ENCODE data around the gene DNHD1. TPM values are rescaled to one million over a fixed set of nuclear protein-coding genes. Genes with fewer than 3 reads are reported as not detected.

Gene DNHD1
- total and polyA plus RNA-seq, 2 experiments from 2014 or later, result 7.3 to 7.9 TPM

DNA sequence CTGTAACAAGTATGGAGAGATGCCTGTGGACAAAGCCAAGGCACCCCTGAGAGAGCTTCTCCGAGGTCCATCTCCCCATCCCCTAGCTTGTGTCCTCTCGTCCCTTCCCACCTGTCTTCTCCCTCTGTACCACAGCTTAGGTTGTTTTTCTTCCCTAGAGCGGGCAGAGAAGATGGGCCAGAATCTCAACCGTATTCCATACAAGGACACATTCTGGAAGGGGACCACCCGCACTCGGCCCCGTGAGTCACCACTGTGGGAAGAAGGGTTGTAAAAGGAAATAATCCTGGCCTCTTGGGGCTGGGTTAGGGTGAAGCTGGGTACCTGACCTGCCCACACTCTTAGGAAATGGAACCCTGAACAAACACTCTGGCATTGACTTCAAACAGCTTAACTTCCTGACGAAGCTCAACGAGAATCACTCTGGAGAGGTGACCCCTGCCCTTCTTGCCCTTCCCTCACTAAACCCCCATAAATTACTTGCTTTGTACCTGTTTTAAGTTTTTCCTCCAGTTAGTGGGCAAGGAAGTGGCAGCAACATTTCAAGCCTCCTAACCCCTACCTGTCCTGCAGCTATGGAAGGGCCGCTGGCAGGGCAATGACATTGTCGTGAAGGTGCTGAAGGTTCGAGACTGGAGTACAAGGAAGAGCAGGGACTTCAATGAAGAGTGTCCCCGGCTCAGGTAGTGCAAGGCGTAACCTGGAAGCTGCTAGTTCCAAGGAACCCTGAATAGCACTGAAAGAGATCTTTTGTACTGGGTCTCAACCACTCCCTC, 111.8 kb downstream of the DNHD1 start:
- no peak overlapping the region for H3K27ac ChIP-seq
- no peaks in the 10 kb centered on the region for H3K9me2 ChIP-seq (replicated peaks; ENCODE audit: insufficient read depth)
- H4K20me1 ChIP-seq (ENCODE audit: insufficient read depth, poor library complexity, severe bottlenecking), result no peaks in the 10 kb centered on the region
- H3K4me2 ChIP-seq, result no peak overlapping the region
- no peak for TF ChIP-seq EZH2phosphoT487 (IDR thresholded peaks at IDR 0.05; ENCODE audit: low read depth, severe bottlenecking, unreplicated experiment)
- TF ChIP-seq, protein P1, sequence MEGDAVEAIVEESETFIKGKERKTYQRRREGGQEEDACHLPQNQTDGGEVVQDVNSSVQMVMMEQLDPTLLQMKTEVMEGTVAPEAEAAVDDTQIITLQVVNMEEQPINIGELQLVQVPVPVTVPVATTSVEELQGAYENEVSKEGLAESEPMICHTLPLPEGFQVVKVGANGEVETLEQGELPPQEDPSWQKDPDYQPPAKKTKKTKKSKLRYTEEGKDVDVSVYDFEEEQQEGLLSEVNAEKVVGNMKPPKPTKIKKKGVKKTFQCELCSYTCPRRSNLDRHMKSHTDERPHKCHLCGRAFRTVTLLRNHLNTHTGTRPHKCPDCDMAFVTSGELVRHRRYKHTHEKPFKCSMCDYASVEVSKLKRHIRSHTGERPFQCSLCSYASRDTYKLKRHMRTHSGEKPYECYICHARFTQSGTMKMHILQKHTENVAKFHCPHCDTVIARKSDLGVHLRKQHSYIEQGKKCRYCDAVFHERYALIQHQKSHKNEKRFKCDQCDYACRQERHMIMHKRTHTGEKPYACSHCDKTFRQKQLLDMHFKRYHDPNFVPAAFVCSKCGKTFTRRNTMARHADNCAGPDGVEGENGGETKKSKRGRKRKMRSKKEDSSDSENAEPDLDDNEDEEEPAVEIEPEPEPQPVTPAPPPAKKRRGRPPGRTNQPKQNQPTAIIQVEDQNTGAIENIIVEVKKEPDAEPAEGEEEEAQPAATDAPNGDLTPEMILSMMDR (IDR thresholded peaks at IDR 0.05; ENCODE audit: poor library complexity), result no peak
- TF ChIP-seq EZH2 (IDR thresholded peaks at IDR 0.05; ENCODE audit: borderline replicate concordance), result no peak
- peaks cover 32% of the 10 kb centered on the region for H3K4me1 ChIP-seq (ENCODE audit: insufficient read depth)
- H3K27me3 ChIP-seq, result no peaks in the 10 kb centered on the region
- peaks cover 59% of the 10 kb centered on the region for H3K79me2 ChIP-seq
- no peaks in the 10 kb centered on the region for H3K36me3 ChIP-seq (replicated peaks; ENCODE audit: insufficient read depth, low read depth)
- no peak overlapping the region for H2AFZ ChIP-seq
- H3K4me3 ChIP-seq, result no peak overlapping the region
- no peak for DNase-seq (ENCODE audit: low spot score)
- 93% methylated on average over 14 of the region's 14 CpGs for WGBS (ENCODE audit: low lambda C conversion rate, missing lambda C conversion rate)
- no peaks in the 10 kb centered on the region for H3K9me3 ChIP-seq (ENCODE audit: low read depth)

DNA sequence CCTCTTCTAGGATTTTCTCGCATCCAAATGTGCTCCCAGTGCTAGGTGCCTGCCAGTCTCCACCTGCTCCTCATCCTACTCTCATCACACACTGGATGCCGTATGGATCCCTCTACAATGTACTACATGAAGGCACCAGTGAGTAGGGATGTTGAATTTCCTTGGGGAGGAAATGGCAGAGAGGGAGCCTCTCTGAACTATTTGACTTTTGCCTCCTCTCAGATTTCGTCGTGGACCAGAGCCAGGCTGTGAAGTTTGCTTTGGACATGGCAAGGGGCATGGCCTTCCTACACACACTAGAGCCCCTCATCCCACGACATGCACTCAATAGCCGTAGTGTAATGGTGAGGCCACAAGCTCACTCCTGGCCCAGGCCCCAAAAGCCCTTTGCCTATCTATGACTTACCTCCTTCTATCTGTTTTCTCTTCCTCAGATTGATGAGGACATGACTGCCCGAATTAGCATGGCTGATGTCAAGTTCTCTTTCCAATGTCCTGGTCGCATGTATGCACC, 112.5 kb downstream of the DNHD1 start:
- no peak for DNase-seq (ENCODE audit: low spot score)
- H3K4me3 ChIP-seq, result no peak overlapping the region
- H4K20me1 ChIP-seq (ENCODE audit: insufficient read depth, poor library complexity, severe bottlenecking), result no peaks in the 10 kb centered on the region
- no peaks in the 10 kb centered on the region for H3K36me3 ChIP-seq (replicated peaks; ENCODE audit: insufficient read depth, low read depth)
- H3K9me3 ChIP-seq (ENCODE audit: low read depth), result no peaks in the 10 kb centered on the region
- no peaks in the 10 kb centered on the region for H3K27me3 ChIP-seq
- TF ChIP-seq EZH2phosphoT487 (IDR thresholded peaks at IDR 0.05; ENCODE audit: low read depth, severe bottlenecking, unreplicated experiment), result no peak
- no peak for TF ChIP-seq EZH2 (IDR thresholded peaks at IDR 0.05; ENCODE audit: borderline replicate concordance)
- H3K79me2 ChIP-seq, result peaks cover 57% of the 10 kb centered on the region
- no peak overlapping the region for H2AFZ ChIP-seq
- H3K27ac ChIP-seq, result no peak overlapping the region
- no peaks in the 10 kb centered on the region for H3K9me2 ChIP-seq (replicated peaks; ENCODE audit: insufficient read depth)
- H3K4me2 ChIP-seq, result no peak overlapping the region
- WGBS (ENCODE audit: low lambda C conversion rate, missing lambda C conversion rate), result 97% methylated on average over 8 of the region's 8 CpGs
- H3K4me1 ChIP-seq (ENCODE audit: insufficient read depth), result peaks cover 32% of the 10 kb centered on the region

DNA sequence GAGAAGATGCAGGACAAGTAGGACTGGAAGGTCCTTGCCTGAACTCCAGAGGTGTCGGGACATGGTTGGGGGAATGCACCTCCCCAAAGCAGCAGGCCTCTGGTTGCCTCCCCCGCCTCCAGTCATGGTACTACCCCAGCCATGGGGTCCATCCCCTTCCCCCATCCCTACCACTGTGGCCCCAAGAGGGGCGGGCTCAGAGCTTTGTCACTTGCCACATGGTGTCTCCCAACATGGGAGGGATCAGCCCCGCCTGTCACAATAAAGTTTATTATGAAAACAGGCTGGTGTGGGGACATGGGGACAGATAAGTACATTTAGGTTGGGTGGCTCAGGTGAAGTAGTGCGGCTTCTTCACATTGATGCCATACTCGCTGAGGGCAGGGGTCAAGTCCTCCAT, 113.5 kb downstream of the DNHD1 start:
- H3K4me1 ChIP-seq (ENCODE audit: insufficient read depth), result peaks cover 26% of the 10 kb centered on the region
- no peaks in the 10 kb centered on the region for H3K9me3 ChIP-seq (ENCODE audit: low read depth)

More for the DNA sequence above, 113.5 kb downstream of the DNHD1 start:
- DNase-seq (ENCODE audit: low spot score), result no peak
- H3K9me2 ChIP-seq (replicated peaks; ENCODE audit: insufficient read depth), result no peaks in the 10 kb centered on the region
- H3K27me3 ChIP-seq, result no peaks in the 10 kb centered on the region
- H3K36me3 ChIP-seq (replicated peaks; ENCODE audit: insufficient read depth, low read depth), result no peaks in the 10 kb centered on the region
- no peak for TF ChIP-seq EZH2phosphoT487 (IDR thresholded peaks at IDR 0.05; ENCODE audit: low read depth, severe bottlenecking, unreplicated experiment)
- TF ChIP-seq, protein P1 (IDR thresholded peaks at IDR 0.05; ENCODE audit: poor library complexity), result no peak
- TF ChIP-seq EZH2 (IDR thresholded peaks at IDR 0.05; ENCODE audit: borderline replicate concordance), result no peak
- 97% methylated on average over 4 of the region's 6 CpGs for WGBS (ENCODE audit: low lambda C conversion rate, missing lambda C conversion rate)
- H3K27ac ChIP-seq, result peak overlapping the region; percentile 92
- H3K4me3 ChIP-seq, result no peak overlapping the region
- peaks cover 47% of the 10 kb centered on the region for H3K79me2 ChIP-seq
- no peak overlapping the region for H2AFZ ChIP-seq
- peak overlapping the region; percentile 93 for H3K4me2 ChIP-seq
- H4K20me1 ChIP-seq (ENCODE audit: insufficient read depth, poor library complexity, severe bottlenecking), result no peaks in the 10 kb centered on the region

Data from hepatocyte (in vitro differentiated cells).